HT1080 (cell line): ENCODE measurements around the gene FUBP1. TPM values are rescaled to one million over a fixed set of nuclear protein-coding genes. Genes with fewer than 3 reads are reported as not detected.

Source experiments
- small RNA-seq: library from RNA; depleted of rRNA; stranded (forward); fragments of <200 nt; gene quantifications from one replicate; pipeline ENCODE3, GENCODE V24; 2014
- total RNA-seq: library from RNA; depleted of rRNA; stranded (reverse); fragments of >200 nt; shearing (Covaris generic); gene quantifications from 2 replicates; pipeline ENCODE4 v1.2.3, GENCODE V29; 2014; rRNA removed

Gene FUBP1
- total RNA-seq, 1 experiment from 2014 or later, result 94.1 TPM

Small RNAs within 50 kb of the gene (small RNA-seq; reads per million reads assigned to genes)
- gene AC103591.3, result 0.64 reads per million, percentile 62 among the genes with 10 or more reads in this experiment

Other genes with a start within 250 kb of the FUBP1 start
- gene USP33, start 219.2 kb downstream of the FUBP1 start, total RNA-seq, result 48.7 and 49.7 TPM in 2 replicates
- 7.9 and 10.8 TPM in 2 replicates for gene MIGA1, start 199.4 kb downstream of the FUBP1 start, total RNA-seq
- 2.6 and 4.2 TPM in 2 replicates for gene NEXN, start 90.4 kb downstream of the FUBP1 start, total RNA-seq
- gene DNAJB4, start 25.9 kb upstream of the FUBP1 start, total RNA-seq, result 9.4 and 11.2 TPM in 2 replicates
- not detected in 2 replicates for gene GIPC2, start 66.9 kb upstream of the FUBP1 start, total RNA-seq